ENCODE measurements around the gene EVA1C.
"Not testable (repeated sequence)": the region's sequence is repeated elsewhere in the genome, so short reads cannot be mapped to it uniquely, and the experiment has no call there.

The EVA1C gene

GRCh38 chr21:32467291-32467690 lies 54.8 kb downstream of the EVA1C start:
- DNase-seq, result no peak

- DNase-seq, result no peak
Observed at GRCh38 chr21:32468681-32469111, 56.2 kb downstream of the EVA1C start.

- no peak for DNase-seq
Observed at GRCh38 chr21:32469628-32470027, 57.1 kb downstream of the EVA1C start.

GRCh38 chr21:32470206-32470605 lies 57.7 kb downstream of the EVA1C start:
- no peak for DNase-seq

GRCh38 chr21:32472890-32473765 lies 60.6 kb downstream of the EVA1C start:
- no peak for DNase-seq

GRCh38 chr21:32474179-32475059 lies 61.9 kb downstream of the EVA1C start:
- no peak for DNase-seq

GRCh38 chr21:32475162-32475812 lies 62.8 kb downstream of the EVA1C start:
- no peak for DNase-seq

- no peak for DNase-seq
Observed at GRCh38 chr21:32476661-32477423, 64.3 kb downstream of the EVA1C start.

GRCh38 chr21:32477424-32477745 lies 64.9 kb downstream of the EVA1C start:
- no peak for DNase-seq

- no peak for DNase-seq
Observed at GRCh38 chr21:32481875-32482408, 69.4 kb downstream of the EVA1C start.

GRCh38 chr21:32482565-32483292 lies 70.2 kb downstream of the EVA1C start:
- DNase-seq, result no peak

- DNase-seq, result no peak
Observed at GRCh38 chr21:32483293-32483595, 70.7 kb downstream of the EVA1C start.

- DNase-seq, result no peak
Observed at GRCh38 chr21:32484706-32485380, 72.3 kb downstream of the EVA1C start.

- no peak for DNase-seq
Observed at GRCh38 chr21:32492376-32492775, 79.9 kb downstream of the EVA1C start.

GRCh38 chr21:32494934-32495709 lies 82.6 kb downstream of the EVA1C start:
- no peak for DNase-seq

- no peak for DNase-seq
Observed at GRCh38 chr21:32496568-32496967, 84.1 kb downstream of the EVA1C start.

- DNase-seq, result no peak
Observed at GRCh38 chr21:32499249-32500055, 86.9 kb downstream of the EVA1C start.

GRCh38 chr21:32503641-32504040 lies 91.1 kb downstream of the EVA1C start:
- DNase-seq, result not testable (repeated sequence)

- DNase-seq, result not testable (repeated sequence)
Observed at GRCh38 chr21:32505767-32506166, 93.3 kb downstream of the EVA1C start.

All from AML-193 (cell line).